Eye (tissue), 1 donor: ENCODE measurements around the gene STX4.

ENCODE experiments used
- DNase-seq: peaks from one replicate; pipeline ENCODE4 v3.0.0-alpha.2; 2015

Gene STX4

DNA sequence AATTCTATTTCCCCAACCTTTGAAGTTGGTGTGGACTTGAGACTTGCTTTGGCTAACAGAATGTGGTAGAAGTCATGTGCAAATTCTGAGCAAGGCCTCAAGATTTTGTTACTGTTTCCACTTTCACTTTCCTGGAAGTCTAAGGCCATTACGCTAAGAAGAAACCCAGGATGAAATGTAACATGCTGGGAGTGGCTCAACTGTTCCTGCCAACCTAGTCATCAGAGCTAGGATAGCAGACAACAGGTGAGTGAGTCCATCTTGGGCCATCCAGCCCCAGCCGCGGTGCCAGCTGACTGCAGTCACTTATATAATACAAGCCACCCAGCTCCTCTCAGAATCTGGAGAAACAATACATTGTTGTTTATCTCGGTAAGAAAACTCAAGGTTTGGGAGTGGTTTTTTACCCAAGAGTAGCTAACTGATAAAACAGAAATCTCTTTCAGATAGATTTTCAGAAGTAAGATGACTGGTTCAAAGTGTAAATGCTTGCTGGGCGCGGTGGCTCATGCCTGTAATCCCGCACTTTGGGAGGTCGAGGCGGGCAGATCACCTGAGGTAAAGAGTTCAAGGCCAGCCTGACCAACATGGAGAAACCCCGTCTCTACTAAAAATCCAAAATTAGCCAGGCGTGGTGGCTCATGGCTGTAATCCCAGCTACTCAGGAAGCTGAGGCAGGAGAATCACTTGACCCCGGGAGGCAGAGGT, 10.7 kb upstream of the STX4 start:
- no peak for DNase-seq

DNA sequence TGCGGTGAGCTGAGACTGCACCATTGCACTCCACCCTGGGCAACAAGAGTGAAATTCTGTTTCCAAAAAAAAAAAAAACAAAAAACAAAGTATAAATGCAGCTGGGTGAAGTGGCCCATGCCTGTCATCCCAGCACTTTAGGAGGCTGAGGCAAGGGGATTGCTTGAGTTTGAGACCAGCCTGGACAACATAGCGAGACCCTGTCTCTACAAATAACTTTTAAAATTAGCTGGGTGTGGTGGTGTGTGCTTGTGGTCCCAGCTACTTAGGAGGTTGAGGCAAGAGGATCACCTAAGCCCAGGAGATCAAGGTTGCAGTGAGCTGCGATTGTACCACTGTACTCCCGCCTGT, 10.1 kb upstream of the STX4 start:
- DNase-seq: no peak

DNA sequence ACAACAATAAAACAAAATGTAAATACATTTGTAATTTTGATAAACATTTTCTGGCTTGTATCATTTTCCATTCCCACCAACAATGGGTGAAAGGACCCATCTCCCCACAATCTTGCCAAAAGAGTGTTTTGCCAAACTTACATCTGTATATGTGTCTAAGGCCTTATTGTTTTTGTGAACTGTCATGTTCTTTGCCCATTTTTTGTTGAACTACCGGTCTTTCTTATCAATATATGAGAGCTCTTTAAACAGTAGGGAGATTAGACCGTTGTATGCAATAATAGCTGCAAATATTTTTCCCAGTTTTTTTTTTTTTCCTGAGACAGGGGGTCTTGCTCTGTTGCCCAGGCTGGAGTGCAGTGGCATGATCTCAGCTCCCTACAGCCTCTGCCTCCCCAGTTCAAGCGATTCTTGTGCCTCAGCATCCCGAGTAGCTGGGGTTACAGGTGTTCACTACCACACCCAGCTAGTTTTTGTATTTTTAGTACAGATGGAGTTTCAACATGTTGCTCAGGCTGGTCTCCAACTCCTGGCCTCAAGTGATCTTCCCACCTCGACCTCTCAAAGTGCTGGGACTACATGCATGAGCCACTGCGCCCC, 9.6 kb upstream of the STX4 start:
- DNase-seq: no peak

DNA sequence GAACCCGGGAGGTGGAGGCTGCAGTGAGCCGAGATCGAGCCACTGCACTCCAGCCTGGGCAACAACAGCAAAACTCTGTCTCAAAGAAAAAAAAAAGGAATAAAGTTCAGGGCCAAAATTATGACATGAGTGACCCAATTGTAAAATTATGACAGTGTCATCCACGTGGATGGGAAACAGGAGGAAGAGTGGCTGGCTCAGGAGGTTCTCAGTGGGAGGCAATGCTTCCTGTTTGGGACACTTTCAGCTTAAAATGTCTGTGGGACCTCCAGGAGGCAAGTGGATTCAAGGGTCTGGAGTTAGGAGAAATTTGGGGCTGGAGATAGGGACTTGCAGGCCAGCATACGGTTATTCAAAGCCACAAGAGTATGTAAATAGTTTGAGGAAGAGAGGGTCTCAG, 8.0 kb upstream of the STX4 start:
- no peak for DNase-seq

DNA sequence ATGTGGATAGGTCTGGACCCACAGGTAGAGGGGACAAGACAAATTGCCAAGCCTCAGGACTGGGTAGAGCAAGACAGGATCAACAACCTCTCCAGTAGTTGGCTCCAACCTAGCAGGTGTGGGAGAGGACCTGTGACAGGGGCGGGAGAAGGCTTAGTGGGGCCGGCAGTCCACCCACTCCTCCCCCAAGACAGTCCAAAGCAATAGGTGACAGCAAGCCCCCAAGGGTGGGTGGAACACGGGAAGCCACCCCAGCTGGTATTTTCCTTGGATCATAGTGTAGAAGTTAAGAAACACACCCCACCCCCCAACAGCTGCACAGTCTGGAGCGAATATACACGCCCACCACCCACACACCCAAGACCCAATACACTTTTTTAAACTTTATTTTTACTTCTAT, 4.1 kb upstream of the STX4 start:
- DNase-seq: no peak

DNA sequence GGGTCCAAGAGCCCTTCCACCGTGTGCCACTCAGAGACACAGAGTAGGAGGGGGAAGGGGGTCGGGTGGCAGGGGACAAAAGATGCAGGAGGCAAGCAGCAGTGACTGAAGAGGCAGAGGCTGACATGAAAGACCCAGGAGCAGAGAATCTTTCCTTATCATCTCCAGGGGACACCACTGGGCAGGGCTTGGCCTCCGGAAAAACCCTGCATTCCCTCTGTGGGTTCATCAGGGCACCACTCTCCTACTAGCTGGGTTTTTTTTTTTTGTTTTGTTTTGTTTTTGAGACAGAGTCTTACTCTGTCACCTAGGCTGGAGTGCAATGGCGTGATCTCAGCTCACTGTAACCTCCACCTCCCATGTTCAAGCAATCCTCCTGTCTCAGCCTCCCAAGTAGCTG, 2.1 kb upstream of the STX4 start:
- DNase-seq: no peak

DNA sequence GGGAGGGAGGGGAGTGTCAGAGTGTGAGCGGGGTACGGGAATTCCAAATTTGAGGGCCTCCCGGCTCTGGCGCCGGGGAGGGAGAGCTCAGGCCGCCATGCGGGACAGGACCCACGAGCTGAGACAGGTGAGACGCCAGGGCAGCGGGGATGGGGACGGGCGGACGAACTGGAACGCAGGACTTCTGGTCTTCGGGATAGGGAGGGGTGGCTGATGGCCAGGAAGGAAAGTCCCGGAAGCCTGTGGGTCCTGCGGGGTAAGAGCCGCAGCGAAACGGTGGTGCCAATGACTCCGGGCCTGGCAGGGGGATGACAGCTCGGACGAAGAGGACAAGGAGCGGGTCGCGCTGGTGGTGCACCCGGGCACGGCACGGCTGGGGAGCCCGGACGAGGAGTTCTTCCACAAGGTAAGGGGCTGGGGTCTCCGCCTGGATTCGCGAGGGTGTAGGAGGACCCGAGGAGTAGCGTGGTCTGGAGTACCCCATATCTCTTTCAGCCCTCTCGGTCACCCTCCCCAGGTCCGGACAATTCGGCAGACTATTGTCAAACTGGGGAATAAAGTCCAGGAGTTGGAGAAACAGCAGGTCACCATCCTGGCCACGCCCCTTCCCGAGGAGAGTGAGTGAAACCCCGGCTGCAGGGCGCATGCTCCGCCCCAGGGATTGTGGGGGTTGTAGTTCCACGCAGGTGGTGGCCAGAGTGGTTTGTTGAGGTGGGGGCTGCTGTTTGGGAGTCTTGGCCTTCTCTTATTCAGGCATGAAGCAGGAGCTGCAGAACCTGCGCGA, 543 bp downstream of the STX4 start:
- peak; percentile 94 for DNase-seq

DNA sequence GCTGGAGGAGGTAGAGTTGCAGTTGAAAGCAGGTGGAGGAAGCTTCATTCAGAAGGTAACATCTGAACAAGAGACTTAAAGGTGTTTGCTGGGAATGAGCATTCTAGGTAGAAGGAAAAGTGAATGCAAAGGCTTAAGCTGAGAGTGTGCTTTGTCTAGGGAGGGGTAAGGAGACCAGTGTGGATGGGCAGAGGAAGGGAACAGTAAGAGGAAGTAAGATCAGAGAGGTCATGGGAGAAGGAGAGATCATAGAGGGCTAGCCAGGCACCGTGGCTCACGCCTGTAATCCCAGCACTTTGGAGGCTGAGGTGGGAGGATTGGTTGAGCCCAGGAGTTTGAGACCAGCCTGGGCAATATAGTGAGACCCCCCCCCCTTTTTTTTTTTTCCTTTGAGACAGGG, 3.3 kb downstream of the STX4 start:
- no peak for DNase-seq

DNA sequence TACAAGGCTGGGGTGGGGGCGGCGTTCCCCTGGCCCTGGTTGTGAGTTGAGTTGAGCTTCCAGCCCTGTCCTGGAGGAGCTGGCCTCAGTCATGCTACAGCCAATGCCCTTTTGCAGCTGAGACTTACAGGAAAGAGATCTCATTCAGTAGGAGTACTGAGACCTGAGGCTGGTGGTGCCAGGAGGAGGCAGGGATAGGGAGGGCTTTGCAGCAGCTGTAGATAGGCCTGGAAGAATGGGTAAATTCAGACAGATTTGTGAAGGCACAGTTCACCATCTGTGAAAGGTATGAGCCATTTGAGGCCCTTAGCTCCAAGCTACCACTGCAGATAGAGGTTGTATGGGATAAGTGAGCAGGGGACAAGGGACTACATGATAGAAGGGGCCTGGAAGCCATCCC, 5.6 kb downstream of the STX4 start:
- DNase-seq: no peak

DNA sequence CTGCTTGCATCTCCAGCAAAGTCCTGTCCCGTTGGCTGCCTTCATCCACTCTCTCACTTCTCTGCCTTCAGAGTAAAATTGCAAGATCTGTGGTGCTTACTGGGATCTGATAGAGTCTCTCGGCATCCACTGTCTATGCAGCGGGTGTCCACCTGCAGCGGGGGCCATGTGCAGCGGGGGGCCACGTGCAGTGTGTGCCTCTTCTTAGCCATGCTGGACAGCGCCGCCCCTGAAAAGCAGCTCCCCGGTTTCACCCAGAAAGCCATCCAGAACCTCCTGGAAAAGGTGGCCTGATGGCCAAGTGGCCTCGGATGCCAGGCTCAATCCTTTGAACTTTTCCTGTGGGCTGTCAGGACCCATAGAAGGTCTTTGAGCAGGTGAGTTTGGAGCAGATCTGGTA, 9.5 kb downstream of the STX4 start:
- DNase-seq: no peak

DNA sequence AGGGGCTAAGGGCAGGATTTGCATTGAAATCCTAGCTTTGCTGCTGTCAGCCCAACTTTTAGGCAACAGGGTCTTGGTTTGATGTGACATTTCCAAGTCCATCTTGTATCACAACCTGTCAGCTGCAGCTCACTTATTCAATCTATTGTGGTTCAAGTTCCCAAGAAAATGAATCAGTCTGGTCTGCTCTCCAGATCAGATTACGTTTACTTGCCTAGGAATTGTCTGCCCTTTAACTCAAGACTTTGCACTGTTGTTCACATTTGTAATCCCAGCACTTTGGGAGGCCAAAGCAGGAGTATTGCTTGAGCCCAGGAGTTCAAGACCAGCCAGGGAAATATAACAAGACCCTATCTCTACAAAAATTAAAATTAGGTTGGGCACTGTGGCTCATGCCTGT, 10.0 kb downstream of the STX4 start:
- no peak for DNase-seq

DNA sequence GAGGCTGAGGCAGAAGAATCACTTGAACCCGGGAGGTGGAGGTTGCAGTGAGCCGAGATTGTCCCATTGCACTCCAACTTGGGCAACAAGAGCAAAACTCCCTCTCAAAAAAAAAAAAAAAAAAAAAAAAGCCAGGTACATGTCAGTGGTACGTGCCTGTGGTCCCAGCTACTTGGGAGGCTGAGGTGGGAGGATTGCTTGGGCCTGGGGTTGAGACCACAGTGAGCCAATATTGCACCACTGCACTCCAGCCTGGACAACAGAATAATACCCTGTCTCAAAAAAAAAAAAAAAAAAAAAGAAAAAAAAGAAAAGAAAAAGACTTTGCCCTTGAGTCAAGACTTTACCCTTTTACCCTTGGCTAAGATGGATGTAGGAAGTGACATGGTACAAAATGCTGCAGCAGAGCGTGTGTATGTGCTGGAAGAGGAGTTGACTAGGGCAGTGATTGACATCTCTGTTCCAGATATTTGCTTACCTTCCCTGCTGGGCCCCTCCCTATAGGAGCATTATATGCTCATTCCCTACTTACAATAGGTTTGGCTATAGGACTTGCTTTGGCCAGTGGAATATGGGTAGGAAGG, 10.6 kb downstream of the STX4 start:
- no peak for DNase-seq

DNA sequence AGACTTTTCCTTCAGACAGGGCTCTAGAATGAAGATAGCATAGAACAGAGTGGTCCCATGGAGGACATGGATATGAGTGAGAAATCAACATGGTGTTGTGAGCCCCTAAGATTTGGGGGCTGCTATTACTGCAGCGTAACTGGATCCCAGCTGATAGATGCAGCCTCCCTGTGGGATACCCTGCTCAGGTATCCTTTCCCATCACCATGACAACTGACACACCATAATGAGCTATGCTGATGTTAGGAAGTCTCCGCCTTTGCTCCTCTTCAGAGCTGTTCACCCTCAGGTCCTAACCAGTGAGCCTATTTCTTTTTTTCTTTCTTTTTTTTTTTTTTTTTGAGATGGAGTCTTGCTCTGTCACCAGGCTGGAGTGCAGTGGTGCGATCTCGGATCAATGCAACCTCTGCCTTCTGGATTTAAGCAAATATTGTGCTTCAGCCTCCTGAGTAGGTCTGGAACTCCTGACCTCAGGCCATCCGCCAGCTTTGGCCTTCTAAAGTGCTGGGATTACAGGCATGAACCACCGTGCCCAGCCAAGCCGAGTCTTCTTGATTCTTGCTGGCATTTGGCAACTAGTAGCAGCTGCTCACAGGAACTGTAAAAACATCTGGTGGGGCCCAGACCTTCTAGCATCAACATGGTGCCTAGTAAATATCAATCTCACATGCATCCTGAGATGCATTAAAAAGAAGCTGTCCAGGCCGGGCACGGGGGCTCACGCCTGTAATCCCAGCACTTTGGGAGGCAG, 17.1 kb downstream of the STX4 start:
- no peak for DNase-seq

DNA sequence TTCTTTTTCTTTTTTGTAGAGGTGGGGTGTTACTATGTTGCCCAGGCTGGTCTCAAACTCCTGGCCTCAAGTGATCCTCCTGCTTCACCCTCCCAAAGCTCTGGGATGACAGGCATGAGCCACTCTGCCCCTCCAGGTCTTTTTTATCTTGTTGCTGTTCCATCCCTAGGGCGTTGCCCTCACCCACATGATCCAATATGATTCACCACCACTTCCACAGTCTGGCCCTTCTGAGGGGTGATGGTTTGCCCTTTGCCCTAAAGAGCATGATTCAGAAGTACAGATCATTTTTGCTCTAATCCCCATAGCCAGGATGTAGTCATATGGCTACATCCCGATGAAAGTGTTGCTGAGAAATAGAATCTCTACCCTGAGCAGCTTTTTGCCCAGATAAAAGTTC, 18.8 kb downstream of the STX4 start:
- no peak for DNase-seq

DNA sequence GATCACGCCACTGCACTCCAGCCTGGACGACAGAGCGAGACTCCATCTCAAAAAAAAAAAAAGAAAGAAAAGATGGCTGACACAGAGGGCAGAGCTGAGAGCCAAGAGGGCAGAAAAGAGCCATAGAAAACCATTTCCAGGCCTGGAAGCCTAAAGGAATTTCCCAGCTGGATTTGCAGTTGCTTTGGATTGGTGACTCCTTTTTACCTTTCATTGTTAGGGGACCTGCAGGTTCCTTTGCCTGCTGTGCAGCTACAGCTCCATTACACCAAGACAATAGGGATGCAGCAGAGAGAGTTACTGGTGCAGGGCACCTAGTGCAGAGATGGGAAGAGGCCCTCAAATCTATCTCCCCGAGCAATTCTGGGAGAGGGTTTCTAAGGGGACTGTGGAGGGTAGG, 22.3 kb downstream of the STX4 start:
- DNase-seq: no peak

DNA sequence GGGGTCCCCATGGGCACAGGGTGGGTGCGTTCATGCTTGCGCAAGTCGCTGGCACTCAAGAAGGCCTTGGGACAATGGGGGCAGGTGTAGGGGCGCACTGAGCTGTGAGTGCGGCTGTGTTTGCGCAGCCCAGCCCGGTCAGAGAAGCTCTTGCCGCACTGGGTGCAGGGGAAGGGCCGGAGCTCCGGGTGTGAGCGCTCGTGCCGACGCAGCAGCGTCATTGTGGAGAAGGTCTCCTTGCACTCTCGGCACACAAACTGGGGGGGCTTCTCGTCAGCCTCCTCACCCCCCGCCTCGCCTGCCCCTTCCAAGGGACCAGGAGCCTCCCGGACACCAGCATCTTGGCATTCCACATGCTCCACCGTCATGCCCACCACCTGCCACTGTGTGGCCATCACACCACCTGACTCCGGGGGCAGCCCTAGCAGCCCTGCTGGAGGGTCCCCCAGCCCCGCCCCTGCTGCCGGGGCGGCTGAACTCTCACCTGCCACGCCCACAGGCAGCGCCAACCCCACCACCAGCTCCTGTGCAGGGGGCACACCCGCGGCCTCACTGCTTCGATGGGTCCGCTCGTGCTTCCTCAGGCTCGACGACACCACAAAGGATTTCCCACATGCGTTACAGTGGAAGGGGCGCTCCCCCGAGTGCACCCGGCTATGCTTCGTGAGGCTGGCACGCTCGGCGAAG, 27.9 kb downstream of the STX4 start:
- DNase-seq: no peak

DNA sequence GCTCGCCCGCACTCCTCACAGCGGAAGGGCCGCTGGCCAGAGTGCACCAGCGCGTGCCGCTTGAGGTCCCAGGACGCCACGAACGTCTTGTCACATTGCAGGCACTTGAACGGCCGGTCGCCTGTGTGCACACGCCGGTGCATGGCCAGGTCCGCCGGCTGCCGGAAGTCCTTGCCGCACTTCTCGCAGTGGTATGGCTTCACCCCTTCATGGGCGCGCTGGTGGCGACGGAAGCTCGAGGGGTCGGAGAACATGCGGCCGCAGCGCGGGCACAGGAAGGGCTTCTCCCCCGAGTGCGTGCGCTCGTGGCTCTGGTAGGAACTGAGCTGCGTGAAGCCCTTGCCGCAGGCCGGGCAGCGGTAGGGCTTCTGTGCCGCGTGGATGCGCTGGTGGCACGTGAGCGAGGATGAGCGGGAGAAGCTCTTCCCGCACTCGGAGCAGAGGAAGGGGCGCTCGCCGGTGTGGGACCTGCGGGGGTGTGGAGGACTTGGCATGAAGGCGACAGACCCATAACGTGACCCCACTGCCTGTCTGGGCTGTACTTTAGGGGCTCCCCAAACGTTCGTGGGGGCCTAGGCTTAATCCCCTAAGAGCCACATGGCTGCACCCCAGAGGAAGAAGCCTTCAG, 28.6 kb downstream of the STX4 start:
- no peak for DNase-seq

DNA sequence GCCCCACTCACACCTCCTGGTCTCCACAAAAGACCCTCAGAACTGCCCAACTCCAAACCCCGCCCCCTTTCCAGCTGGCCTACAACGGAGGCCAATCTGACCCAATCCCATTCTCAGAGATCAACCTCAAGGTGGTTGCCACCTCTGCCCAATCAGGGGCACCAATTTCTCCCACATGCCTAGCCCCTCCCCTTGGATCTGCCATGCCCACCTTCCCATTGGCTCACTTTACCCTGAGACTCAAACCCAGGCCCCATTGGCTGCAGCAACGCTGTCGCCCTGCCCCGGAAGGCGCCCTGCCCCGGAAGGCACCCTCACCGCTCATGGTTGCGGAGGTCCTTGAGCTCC, 30.1 kb downstream of the STX4 start:
- no peak for DNase-seq

DNA sequence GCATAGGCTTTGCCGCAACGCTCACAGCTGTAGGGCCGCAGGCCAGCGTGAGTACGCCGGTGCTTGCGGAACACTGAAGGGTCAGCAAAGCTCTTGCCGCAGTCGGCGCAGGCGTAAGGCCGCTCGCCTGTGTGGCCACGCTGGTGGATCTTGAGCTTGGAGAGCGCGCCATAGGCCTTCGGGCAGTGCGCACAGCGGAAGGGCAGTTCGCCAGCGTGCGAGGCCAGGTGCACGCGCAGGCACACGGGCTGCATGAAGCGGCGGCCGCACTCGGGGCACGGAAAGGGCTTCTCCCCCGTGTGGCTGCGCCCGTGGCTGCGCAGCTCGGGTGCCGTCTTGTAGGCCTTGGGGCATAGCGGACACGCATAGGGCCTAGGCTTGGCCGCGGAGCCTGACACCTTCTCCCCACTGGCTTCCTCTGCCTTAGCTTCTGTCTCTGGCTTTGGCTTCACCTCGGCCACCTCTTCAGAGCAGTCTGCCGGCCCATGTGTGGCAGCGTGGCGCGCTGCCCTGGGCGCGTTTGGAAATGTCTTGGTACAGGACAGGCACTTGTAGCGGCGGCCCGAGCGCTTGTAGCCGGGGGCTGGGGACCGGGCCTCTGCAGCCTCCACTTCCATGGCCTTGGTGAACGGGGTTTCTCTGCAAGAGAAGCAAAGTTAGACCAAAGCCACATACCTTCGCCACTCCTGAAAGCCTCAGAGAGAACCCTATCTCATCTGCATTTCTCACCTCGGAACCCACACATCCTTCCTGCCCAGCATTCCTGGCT, 30.7 kb downstream of the STX4 start:
- DNase-seq: no peak

DNA sequence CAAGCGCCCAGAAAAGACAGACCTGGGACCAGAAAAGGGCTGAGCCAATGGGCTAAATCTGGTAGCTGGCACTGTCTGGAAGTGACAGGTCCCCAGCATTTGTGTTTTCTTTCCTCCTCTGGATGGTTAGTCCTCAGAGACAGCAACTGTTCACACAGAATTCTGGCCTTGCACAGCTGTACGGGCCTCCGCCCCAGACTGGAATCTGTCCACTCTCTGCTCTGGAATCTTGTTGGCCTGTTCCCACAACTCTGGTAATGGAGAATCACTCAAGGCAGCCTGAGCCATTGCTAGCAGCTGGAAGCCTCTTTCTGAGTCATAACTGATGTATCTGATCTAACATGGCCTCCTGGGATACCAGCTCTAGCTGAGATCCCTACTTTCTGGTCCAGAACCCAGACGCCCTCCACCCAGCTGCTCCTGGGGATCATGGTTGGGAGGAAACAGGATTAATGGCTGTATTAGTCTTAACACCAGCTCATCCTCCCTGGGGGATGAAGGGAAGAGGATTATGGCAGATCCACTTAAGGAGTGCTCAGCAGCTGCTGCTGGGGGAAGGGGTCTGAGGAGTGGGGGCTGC, 31.6 kb downstream of the STX4 start:
- peak; percentile 78 for DNase-seq

DNA sequence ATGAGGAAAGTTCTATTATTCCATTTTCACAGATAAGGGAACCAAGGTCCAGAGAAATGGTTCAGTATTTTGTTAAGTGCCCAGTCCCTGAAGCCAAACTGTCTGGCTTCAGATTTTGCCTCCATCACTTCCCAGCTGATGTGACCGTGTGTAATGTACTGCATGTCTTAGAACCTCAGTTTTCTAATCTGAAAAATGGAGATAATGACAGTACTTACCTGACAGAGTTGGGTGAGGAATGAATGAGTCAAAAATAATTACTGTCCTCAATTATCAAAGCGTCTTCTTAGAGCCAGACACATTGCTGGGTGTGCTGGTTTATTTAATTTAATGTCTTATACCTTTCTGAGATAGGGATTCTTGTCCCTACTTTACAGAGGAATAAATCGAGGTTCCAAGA, 34.0 kb downstream of the STX4 start:
- no peak for DNase-seq
